ENCODE measurements around the gene TYMP.
"Not testable (repeated sequence)": the region's sequence is repeated elsewhere in the genome, so short reads cannot be mapped to it uniquely, and the experiment has no call there.

The TYMP gene

DNA sequence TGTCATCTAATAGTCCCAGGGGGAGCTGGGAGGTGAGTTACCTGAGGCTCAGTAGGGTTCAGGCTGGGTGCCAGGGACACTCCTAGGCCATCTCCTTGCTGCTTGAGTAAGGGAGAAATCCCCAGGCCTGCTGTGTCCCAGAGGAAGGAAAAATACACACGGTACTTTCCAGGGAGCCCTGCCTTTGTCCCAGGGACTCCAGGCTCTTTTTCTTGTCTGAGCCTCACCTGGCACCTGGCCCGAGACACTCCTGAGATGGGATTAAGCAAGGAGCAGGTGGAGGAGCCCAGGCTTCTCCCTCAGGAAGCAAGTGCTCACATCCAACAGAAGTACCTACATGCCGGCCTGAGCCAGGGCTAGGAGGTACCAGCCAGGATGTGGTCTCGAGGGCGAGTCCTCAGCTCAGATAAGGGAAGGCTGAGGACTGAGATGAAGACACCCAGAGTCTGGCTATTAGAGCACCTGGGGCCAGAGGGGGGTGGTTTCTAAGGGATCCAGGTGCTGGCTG is 15.0 kb upstream of the TYMP start:
- TF ChIP-seq CTCF (IDR thresholded peaks at IDR 0.05; ENCODE audit: extremely low read depth, missing control alignments): no peak
- DNase-seq (ENCODE audit: low spot score): peak; percentile 54

DNA sequence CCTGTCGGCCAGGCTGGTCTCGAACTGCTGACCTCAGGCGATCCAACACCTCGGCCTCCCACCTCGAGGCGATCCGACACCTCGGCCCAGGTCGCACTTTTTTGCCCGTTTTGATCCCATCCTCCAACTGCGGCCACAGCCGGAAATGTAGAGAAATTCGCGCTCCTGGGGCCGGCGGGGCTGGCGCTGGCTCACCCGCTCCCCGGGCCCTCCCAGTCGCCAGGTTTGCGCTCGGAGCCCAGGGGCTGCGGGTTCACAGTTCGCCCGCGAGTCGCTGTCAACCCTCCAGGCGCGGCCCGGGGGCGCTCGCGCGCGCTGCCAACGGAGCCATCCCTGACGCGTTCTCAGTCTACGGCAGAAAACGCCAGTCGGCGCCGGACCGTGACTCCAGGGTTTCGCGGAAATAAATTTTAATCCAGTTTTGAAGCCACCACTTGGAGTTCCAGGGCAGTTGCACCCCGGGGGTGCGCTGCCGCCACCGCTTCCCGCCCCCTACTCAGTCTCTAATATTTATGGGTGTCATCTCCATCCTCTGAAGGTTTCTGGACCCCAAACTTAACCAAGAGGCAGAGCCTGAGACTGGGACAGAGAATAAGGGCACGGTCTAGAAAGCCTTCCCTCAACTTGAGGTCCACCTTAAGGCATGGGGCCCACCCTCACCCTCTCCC is 14.4 kb upstream of the TYMP start:
- DNase-seq (ENCODE audit: low spot score): peak; percentile 88
- peak; percentile 74 for TF ChIP-seq CTCF (IDR thresholded peaks at IDR 0.05; ENCODE audit: extremely low read depth, missing control alignments)

- DNase-seq (ENCODE audit: low spot score): peak; percentile 80
- TF ChIP-seq CTCF (IDR thresholded peaks at IDR 0.05; ENCODE audit: extremely low read depth, missing control alignments): no peak
These were observed 12.7 kb upstream of the TYMP start for GRCh38 chr22:50542416-50542927.

DNA sequence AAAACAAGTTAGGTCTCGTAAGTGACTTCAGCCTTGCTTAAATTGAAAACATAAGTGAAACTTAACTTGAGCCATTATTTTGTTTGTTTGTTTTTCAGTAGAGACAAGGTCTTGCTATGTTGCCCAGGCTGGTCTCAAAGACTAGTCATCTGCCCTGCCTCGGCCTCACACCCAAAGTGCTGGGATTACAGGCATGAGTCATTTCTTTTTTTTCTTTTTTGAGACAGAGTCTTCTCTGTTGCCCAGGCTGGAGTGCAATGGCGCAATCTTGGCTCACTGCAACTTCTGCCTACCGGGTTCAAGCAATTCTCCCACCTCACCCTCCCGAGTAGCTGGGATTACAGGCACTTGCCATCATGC is 11.8 kb upstream of the TYMP start:
- DNase-seq (ENCODE audit: low spot score): not testable (repeated sequence)

- no peak for DNase-seq (ENCODE audit: low spot score)
- TF ChIP-seq CTCF (IDR thresholded peaks at IDR 0.05; ENCODE audit: extremely low read depth, missing control alignments): no peak
These were observed 10.6 kb upstream of the TYMP start for GRCh38 chr22:50540381-50540780.

DNA sequence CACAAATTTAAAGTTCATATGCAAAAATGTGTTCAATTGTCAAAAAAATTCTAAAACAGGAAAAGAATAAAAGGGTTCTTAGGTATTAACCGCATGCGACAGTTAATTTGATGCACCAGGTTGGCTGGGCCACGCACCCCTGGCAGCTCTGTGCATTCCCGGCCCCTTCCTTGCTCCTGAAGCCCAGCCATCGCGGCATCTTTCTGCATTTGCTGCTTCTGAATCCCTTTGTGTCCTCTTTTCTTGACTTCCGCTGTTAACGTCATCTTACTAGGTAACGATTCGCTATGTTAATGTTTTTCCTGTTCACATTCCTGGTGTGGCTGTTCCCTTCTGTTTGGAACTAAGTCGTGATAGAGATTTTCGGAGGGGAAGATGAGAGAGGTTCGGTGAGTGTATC is 8.0 kb upstream of the TYMP start:
- DNase-seq (ENCODE audit: low spot score): no peak
- no peak for TF ChIP-seq CTCF (IDR thresholded peaks at IDR 0.05; ENCODE audit: extremely low read depth, missing control alignments)

DNA sequence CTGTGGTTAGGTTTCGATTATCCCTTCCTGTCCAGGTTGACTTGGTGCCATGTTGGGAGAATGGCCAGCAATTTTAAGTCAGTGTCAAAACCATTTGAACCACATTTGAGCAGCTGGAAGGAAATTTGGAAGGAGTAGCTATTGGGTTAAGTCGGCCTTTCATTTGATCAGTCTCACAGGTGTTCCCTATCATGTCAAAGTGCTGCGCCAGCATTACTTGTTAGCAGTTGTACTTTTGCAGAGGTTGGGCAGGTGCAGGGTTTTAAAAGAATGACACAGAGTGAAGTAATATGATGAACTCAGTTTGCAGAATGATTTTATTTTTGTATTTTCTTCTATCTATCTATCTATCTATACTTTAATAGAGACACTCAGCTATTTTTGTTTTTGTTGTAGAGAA is 6.4 kb upstream of the TYMP start:
- TF ChIP-seq CTCF (IDR thresholded peaks at IDR 0.05; ENCODE audit: extremely low read depth, missing control alignments): no peak
- DNase-seq (ENCODE audit: low spot score): no peak

DNA sequence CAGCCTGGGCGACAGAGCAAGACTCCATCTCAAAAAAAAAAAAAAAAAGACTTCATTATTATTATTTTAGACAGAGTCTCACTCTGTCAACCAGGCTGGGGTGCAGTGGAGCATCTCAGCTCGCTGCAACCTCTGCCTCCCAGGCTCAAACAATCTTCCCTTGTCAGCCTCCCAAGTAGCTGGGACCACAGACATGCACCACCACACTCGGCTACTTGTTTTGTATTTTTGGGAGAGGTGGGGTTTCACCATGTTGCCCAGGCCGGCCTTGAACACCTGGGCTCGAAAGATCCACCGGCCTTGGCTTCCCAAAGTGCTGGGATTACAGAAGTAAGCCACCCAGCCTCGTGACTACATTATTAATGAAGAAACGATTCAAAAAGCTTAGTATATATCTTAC is 5.3 kb upstream of the TYMP start:
- DNase-seq (ENCODE audit: low spot score): no peak
- TF ChIP-seq CTCF (IDR thresholded peaks at IDR 0.05; ENCODE audit: extremely low read depth, missing control alignments): no peak

DNA sequence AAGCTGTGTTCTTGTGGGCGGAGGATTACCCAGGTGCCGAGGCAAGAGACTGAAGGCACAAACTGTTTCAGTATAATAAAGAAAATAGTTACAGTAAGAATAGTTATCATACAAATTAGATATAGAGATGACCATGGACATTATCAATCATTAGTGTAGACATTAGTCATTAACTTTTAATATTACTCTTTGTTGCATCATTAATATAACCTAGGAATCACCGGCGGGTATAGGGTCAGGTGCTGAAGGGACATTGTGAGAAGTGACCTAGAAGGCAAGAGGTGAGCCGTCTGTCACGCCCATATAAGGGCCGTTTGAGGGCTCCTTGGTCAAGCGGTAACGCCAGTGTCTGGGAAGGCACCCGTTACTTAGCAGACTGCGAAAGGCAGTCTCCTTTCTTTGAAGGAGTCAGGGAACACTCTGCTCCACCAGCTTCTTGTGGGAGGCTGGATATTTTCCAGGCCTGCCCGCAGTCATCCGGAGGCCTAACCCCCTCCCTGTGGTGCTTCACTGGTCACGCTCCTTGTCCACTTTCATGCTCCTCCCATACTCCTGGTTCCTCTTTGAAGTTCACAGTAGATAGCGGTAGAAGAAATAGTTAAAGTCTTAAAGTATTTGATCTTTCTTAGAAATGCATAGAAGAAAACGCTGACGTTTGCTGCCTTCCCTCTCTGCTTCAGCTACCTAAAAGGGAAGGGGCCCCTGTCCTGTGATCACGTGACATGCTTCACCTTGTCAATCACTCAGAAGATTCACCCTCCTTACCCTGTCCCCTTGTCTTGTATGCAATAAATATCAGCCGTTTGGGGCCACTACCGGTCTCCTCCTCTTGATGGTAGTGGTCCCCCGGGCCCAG is 4.3 kb upstream of the TYMP start:
- not testable (repeated sequence) for DNase-seq (ENCODE audit: low spot score)
